HepG2 (cell line): ENCODE measurements around the gene FITM1. TPM values are rescaled to one million over a fixed set of nuclear protein-coding genes. Genes with fewer than 3 reads are reported as not detected.

ENCODE experiments used
- ATAC-seq: fragments of 200-7000 bp; cut with Tn5 transposase; 3 replicates; pipeline ENCODE4 v1.9.1; 2020; ENCODE audit warnings: mild to moderate bottlenecking, moderate library complexity
- BruUV-seq: library from RNA; stranded (reverse); fragments of 400-500 nt; replicated peaks from 2 replicates; lab custom pipeline; 2021; lab: Mats Ljungman, UMichigan
- CTCF ChIA-PET: fragments of 300-600 bp; formaldehyde crosslinking; extraction: SDS; loops from one replicate; lab custom pipeline; 2021; ENCODE audit warnings: low total read pairs, inconsistent platforms, low intra/inter-chr PET ratio; lab: Yijun Ruan, JAX
- POLR2A ChIA-PET: fragments of 350-600 bp; sonication (Branson Sonifier 250); formaldehyde crosslinking; loops from one replicate; lab custom pipeline; 2020; ENCODE audit warnings: antibody characterized with exemption, inconsistent platforms; lab: Yijun Ruan, JAX
- DNase-seq: peaks from one replicate; pipeline ENCODE4 v3.0.0-alpha.2; 2015; ENCODE audit warnings: low spot score
- FAIRE-seq: peaks from 3 replicates; lab custom pipeline; 2011; peaks lifted over from hg19 to GRCh38; lab: Jason Lieb, UNC
- H2AFZ ChIP-seq: one replicate; pipeline ENCODE4 v1.6.1; 2011; ENCODE audit warnings: low read length, inconsistent platforms
- H3K27ac ChIP-seq: fragments of 300-600 bp; 3 replicates; pipeline ENCODE4 v1.8.0; 2011; ENCODE audit warnings: mixed run types, mild to moderate bottlenecking, mixed read lengths, low read length, inconsistent platforms; ENCODE audit not compliant: insufficient read depth; ENCODE audit errors: extremely low read length
- H3K27me3 ChIP-seq, 2 experiments: fragments of 200-600 bp in 1 of 2; 2 replicates in 1 of 2; 3 replicates in 1 of 2; pipeline versions ENCODE4 v1.6.0 to v1.8.0; 2011; ENCODE audit warnings: low read length in 2 of 2, mild to moderate bottlenecking in 2 of 2, moderate library complexity in 2 of 2, inconsistent platforms in 1 of 2; ENCODE audit not compliant: insufficient read depth in 2 of 2, control insufficient read depth in 1 of 2
- H3K36me3 ChIP-seq, 2 experiments: fragments of 200-600 bp in 1 of 2; replicated peaks in 1 of 2; 2 replicates in 1 of 2; 3 replicates in 1 of 2; pipeline versions ENCODE4 v1.5.1 to v1.8.0; 2011; ENCODE audit warnings: low read length in 2 of 2, inconsistent platforms in 1 of 2; ENCODE audit not compliant: insufficient read depth in 2 of 2, control insufficient read depth in 1 of 2
- H3K4me1 ChIP-seq: 2 replicates; pipeline ENCODE4 v1.5.1; 2012; ENCODE audit warnings: low read length, inconsistent platforms; ENCODE audit not compliant: insufficient read depth
- H3K4me2 ChIP-seq: 2 replicates; pipeline ENCODE4 v1.6.0; 2011; ENCODE audit warnings: low read depth, low read length, inconsistent platforms
- H3K4me3 ChIP-seq, 3 experiments: fragments of 200-600 bp in 1 of 3; sonication (generic), shearing (Covaris generic) in 1 of 3; replicated peaks in 1 of 3; 2 replicates each; pipeline ENCODE4 v1.5.1; 2011 to 2016; ENCODE audit warnings: low read length in 3 of 3, inconsistent platforms in 2 of 3, low read depth in 2 of 3, mild to moderate bottlenecking in 2 of 3, control low read depth in 1 of 3, mixed read lengths in 1 of 3; ENCODE audit not compliant: insufficient read depth in 1 of 3
- H3K79me2 ChIP-seq: one replicate; pipeline ENCODE4 v1.6.1; 2011; ENCODE audit warnings: low read length, inconsistent platforms; ENCODE audit not compliant: insufficient read depth
- H3K9ac ChIP-seq: 2 replicates; pipeline ENCODE4 v1.6.0; 2011; ENCODE audit warnings: mild to moderate bottlenecking, low read depth, low read length, inconsistent platforms; ENCODE audit not compliant: insufficient read depth
- H3K9me3 ChIP-seq: 2 replicates; pipeline ENCODE4 v1.5.1; 2012; ENCODE audit warnings: mild to moderate bottlenecking, low read length
- H4K20me1 ChIP-seq: 2 replicates; pipeline ENCODE4 v1.6.0; 2011; ENCODE audit warnings: inconsistent platforms, mild to moderate bottlenecking, low read length, moderate library complexity; ENCODE audit not compliant: insufficient read depth
- DBP ChIP-seq: sonication (generic); formaldehyde crosslinking; IDR thresholded peaks from 2 replicates; pipeline ENCODE4 v1.4.0; 2020; ENCODE audit warnings: missing genetic modification reagents; ENCODE audit errors: not compliant biosample characterization
- DNMT3B ChIP-seq: conservative IDR thresholded peaks from 2 replicates; pipeline ENCODE4 v1.6.1; 2016; ENCODE audit warnings: missing biosample characterization, control low read depth
- HDAC2 ChIP-seq: sonication (generic); formaldehyde crosslinking; IDR thresholded peaks from 2 replicates; pipeline ENCODE4 v1.4.0; 2020; ENCODE audit warnings: missing genetic modification reagents
- HMG20B ChIP-seq: conservative IDR thresholded peaks from 2 replicates; pipeline ENCODE4 v1.6.1; 2016; ENCODE audit warnings: missing genetic modification reagents, missing compliant biosample characterization
- NONO ChIP-seq, 2 experiments: fragments of 450-650 bp in 1 of 2; sonication (generic) in 1 of 2; formaldehyde crosslinking in 1 of 2; IDR thresholded peaks in 1 of 2; conservative IDR thresholded peaks in 1 of 2; 2 replicates each; pipeline versions ENCODE4 v1.6.1 to v1.8.0; 2017 to 2022; ENCODE audit warnings: mild to moderate bottlenecking in 1 of 2, missing genetic modification reagents in 1 of 2, moderate library complexity in 1 of 2
- NR2F6 ChIP-seq, 2 experiments: IDR thresholded peaks; 2 replicates each; pipeline ENCODE4 v1.6.1; 2016; ENCODE audit warnings: antibody characterized with exemption in 1 of 2, mild to moderate bottlenecking in 1 of 2
- SNAI1 ChIP-seq: sonication (generic); formaldehyde crosslinking; IDR thresholded peaks from 2 replicates; pipeline ENCODE4 v1.5.0; 2020; ENCODE audit warnings: mild to moderate bottlenecking, missing genetic modification reagents, borderline replicate concordance
- TSC22D2 ChIP-seq: sonication (generic); formaldehyde crosslinking; IDR thresholded peaks from 2 replicates; pipeline ENCODE4 v1.5.1; 2020; ENCODE audit warnings: missing genetic modification reagents, mild to moderate bottlenecking, borderline replicate concordance
- ZC3H4 ChIP-seq: sonication (generic); formaldehyde crosslinking; IDR thresholded peaks from 2 replicates; pipeline ENCODE4 v1.4.0; 2020; ENCODE audit warnings: missing genetic modification reagents, borderline replicate concordance
- ZNF318 ChIP-seq: sonication (generic); formaldehyde crosslinking; IDR thresholded peaks from 2 replicates; pipeline ENCODE4 v1.4.0; 2020; ENCODE audit warnings: mild to moderate bottlenecking, missing genetic modification reagents
- ZSCAN31 ChIP-seq: sonication (generic); formaldehyde crosslinking; IDR thresholded peaks from 2 replicates; pipeline ENCODE4 v1.5.0; 2020; ENCODE audit warnings: low read depth, mild to moderate bottlenecking, missing genetic modification reagents
- WGBS: methylation state at CpG from one replicate; pipeline ENCODE4 v1.1.6; 2017; ENCODE audit warnings: low lambda C conversion rate; 5-methylcytosine and 5-hydroxymethylcytosine counted together
- in situ Hi-C: cut with HindIII; loops from 2 replicates; pipeline ENCODE4 v1.10.0; 2017; ENCODE audit warnings: low pct_unique_long_range_greater_than_20kb; ENCODE audit not compliant: extremely low pct_ligation_motif_present
- intact Hi-C: fragments of 100-400 bp; cut with micrococcal nuclease; formaldehyde crosslinking; loops from one replicate; pipeline ENCODE4 v1.10.0; 2022; ENCODE audit not compliant: unreplicated experiment
- polyA plus RNA-seq, 8 experiments: library from polyadenylated mRNA; depleted of rRNA in 3 of 8; stranded (reverse) in 7 of 8; unstranded in 1 of 8; fragments of >200 nt; fragmentation: Illumina TruSeq in 4 of 8; extraction: Trizol in 4 of 8; gene quantifications; 2 replicates each; pipeline versions ENCODE4 v1.2.1 to v1.2.3, GENCODE V29; 2011 to 2016; ENCODE audit warnings: low read depth in 4 of 8, missing spikeins in 1 of 8, mixed read lengths in 1 of 8; ENCODE audit not compliant: insufficient read depth in 1 of 8
- total RNA-seq, 5 experiments: library from RNA; depleted of rRNA; stranded (reverse); fragments of >200 nt; fragmentation: Illumina TruSeq; extraction: Trizol; gene quantifications; 2 replicates each; pipeline ENCODE4 v1.2.3, GENCODE V29; 2016; ENCODE audit warnings: low read depth in 1 of 5

The FITM1 gene
- total and polyA plus RNA-seq, 2 of the 13 experiments (the other 11 are each of a cell fraction or from before 2014, with no cell fraction given) = 2.7 to 5.8 TPM

- 0 out of 2 replicates have a peak, but pooled peaks have one; percentile 50 for TF ChIP-seq SNAI1 (CRISPR knock-in tag)
Measured at GRCh38 chr14:24160850-24161804, 30.7 kb downstream of the FITM1 start, which contains the start of gene IRF9 (continued).

- BruUV-seq = no TSS peak
- Histone ChIP-seq H3K36me3 (peaks cover 52 to 66% of the 10 kb centered on the region in 2 experiments; a peak in 4 of 5 replicates), H3K27me3 (no peaks in the 10 kb centered on the region; a peak in 1 of 5 replicates), H3K9me3 (no peaks in the 10 kb centered on the region), H4K20me1 (no peaks in the 10 kb centered on the region), H3K79me2 (peaks cover 5% of the 10 kb centered on the region), H2AFZ (no peak overlapping the region), H3K27ac (no peak overlapping the region), H3K9ac (peak overlapping the region; percentile 76), H3K4me1 (peaks cover 28% of the 10 kb centered on the region), H3K4me3 (peak overlapping the region; percentile 1 to 78 (median 50); a peak in 4 of 6 replicates), H3K4me2 (peak overlapping the region; percentile 98)
- ATAC-seq (no peak), DNase-seq (no peak), FAIRE-seq (no peak)
- WGBS = 97% methylated on average over 8 of the region's 8 CpGs
- POLR2A ChIA-PET = interaction anchor here (0.9 to 11.8 kb wide), 27 partner anchors 11 to 1184 kb away, joined by 3 to 233 read pairs (median 13); partner anchors contain the start of genes CHMP4A, CIDEB, DCAF11 and EMC9
- in situ Hi-C loops (loop anchor here (5.0 kb wide), 1 partner anchor 105 kb away; no protein-coding TSS in a partner anchor), intact Hi-C loops (no loop called here)
- CTCF ChIA-PET = interaction anchor here (2.3 to 2.4 kb wide), 2 partner anchors 54 to 148 kb away, joined by 12 read pairs; no protein-coding TSS in a partner anchor
- TF ChIP-seq ZNF318 (CRISPR knock-in tag) (0 out of 2 replicates have a peak, but pooled peaks have one; percentile 48), NONO (IDR thresholded peaks at IDR 0.05) (no peak), NONO (CRISPR knock-in tag; conservative IDR thresholded peaks at IDR 0.05) (no peak), DBP (CRISPR knock-in tag) (no peak), ZSCAN31 (CRISPR knock-in tag) (no peak), TSC22D2 (no peak; the same call in 1 of the 2 replicates), NR2F6 (IDR thresholded peaks at IDR 0.05) (no peak), NR2F6 (CRISPR knock-in tag; IDR thresholded peaks at IDR 0.05) (no peak), HDAC2 (no peak), DNMT3B (no peak), HMG20B (CRISPR knock-in tag) (no peak), ZC3H4 (CRISPR knock-in tag) (no peak)
Measured at GRCh38 chr14:24162093-24162492, 31.6 kb downstream of the FITM1 start.
